Measurements from ENCODE around the gene TATDN2. TPM values are rescaled to one million over a fixed set of nuclear protein-coding genes. Genes with fewer than 3 reads are reported as not detected.

The TATDN2 gene
- total RNA-seq, 1 donor, result 19.2 TPM

GRCh38 chr3:10315101-10315500, 66.8 kb downstream of the TATDN2 start:
- no peak overlapping the region for H3K4me3 ChIP-seq (ENCODE audit: insufficient read depth, low read length)
- H2AFZ ChIP-seq (ENCODE audit: low read length), result no peak overlapping the region
- H3K4me1 ChIP-seq (ENCODE audit: insufficient read depth, low read length), result peaks cover 10% of the 10 kb centered on the region
- no peaks in the 10 kb centered on the region for H3K9me3 ChIP-seq (ENCODE audit: low read depth, low read length)
- H4K20me1 ChIP-seq (ENCODE audit: insufficient read depth, low read length), result peaks cover 83% of the 10 kb centered on the region
- TF ChIP-seq CTCF (IDR thresholded peaks at IDR 0.05; ENCODE audit: extremely low read depth, low read depth, low read length), result no peak
- no peak overlapping the region for H3K27ac ChIP-seq (ENCODE audit: low read depth, low read length)
- H3K4me2 ChIP-seq (ENCODE audit: insufficient read depth, low read length), result no peak overlapping the region
- DNase-seq (ENCODE audit: insufficient read length, low spot score, missing footprints), result no peak
- H3K27me3 ChIP-seq (ENCODE audit: insufficient read depth, low read length), result no peaks in the 10 kb centered on the region
- H3K36me3 ChIP-seq (ENCODE audit: insufficient read depth, low read length), result peaks cover 85% of the 10 kb centered on the region
- peaks cover 83% of the 10 kb centered on the region for H3K79me2 ChIP-seq (ENCODE audit: insufficient read depth, low read length)

DNA sequence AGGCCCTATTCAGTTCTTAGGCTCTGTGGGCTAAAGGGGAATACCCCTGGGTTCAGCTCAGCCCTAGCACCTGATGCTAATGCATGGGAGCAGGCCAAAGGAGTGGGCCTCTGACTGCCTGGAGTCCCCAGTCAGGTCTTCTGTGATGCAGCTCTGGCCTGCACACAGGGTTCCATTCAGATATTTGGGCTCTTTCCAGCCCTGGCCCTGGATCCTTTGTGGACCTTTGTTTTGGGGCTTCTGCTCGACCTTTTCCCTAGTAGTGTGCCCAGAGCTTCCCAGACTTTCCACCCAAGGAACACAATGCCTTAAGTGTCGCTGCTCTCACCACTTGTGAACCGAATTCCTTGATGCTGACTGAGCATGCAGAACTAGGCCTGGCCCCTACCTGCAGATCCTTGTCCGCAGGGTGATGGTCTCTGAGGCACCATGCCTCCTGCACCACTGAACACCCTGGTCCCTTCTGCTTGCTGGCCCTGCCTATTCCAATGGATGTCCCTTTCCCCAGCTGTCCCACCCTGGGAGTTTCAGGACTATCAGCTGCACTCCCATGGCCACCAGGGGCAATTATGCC, 67.6 kb downstream of the TATDN2 start:
- no peak overlapping the region for H3K4me3 ChIP-seq (ENCODE audit: insufficient read depth, low read length)
- H4K20me1 ChIP-seq (ENCODE audit: insufficient read depth, low read length), result peaks cover 78% of the 10 kb centered on the region
- H3K79me2 ChIP-seq (ENCODE audit: insufficient read depth, low read length), result peaks cover 91% of the 10 kb centered on the region
- DNase-seq (ENCODE audit: insufficient read length, low spot score, missing footprints), result no peak
- H2AFZ ChIP-seq (ENCODE audit: low read length), result no peak overlapping the region
- H3K27ac ChIP-seq (ENCODE audit: low read depth, low read length), result no peak overlapping the region
- H3K36me3 ChIP-seq (ENCODE audit: insufficient read depth, low read length), result peaks cover 79% of the 10 kb centered on the region
- H3K9me3 ChIP-seq (ENCODE audit: low read depth, low read length), result no peaks in the 10 kb centered on the region
- TF ChIP-seq CTCF (IDR thresholded peaks at IDR 0.05; ENCODE audit: extremely low read depth, low read depth, low read length), result no peak
- H3K27me3 ChIP-seq (ENCODE audit: insufficient read depth, low read length), result no peaks in the 10 kb centered on the region
- H3K4me1 ChIP-seq (ENCODE audit: insufficient read depth, low read length), result peaks cover 10% of the 10 kb centered on the region
- H3K4me2 ChIP-seq (ENCODE audit: insufficient read depth, low read length), result no peak overlapping the region

GRCh38 chr3:10317311-10317960, 69.2 kb downstream of the TATDN2 start:
- Histone ChIP-seq H2AFZ (ENCODE audit: low read length) (no peak overlapping the region), H3K79me2 (ENCODE audit: insufficient read depth, low read length) (peaks cover 77% of the 10 kb centered on the region), H3K4me2 (ENCODE audit: insufficient read depth, low read length) (no peak overlapping the region), H3K36me3 (ENCODE audit: insufficient read depth, low read length) (peaks cover 63% of the 10 kb centered on the region), H3K9me3 (ENCODE audit: low read depth, low read length) (no peaks in the 10 kb centered on the region), H3K27me3 (ENCODE audit: insufficient read depth, low read length) (no peaks in the 10 kb centered on the region), H3K4me1 (ENCODE audit: insufficient read depth, low read length) (peaks cover 10% of the 10 kb centered on the region), H3K27ac (ENCODE audit: low read depth, low read length) (no peak overlapping the region), H4K20me1 (ENCODE audit: insufficient read depth, low read length) (peaks cover 66% of the 10 kb centered on the region), H3K4me3 (ENCODE audit: insufficient read depth, low read length) (no peak overlapping the region)
- DNase-seq (ENCODE audit: insufficient read length, low spot score, missing footprints), result no peak
- no peak for TF ChIP-seq CTCF (IDR thresholded peaks at IDR 0.05; ENCODE audit: extremely low read depth, low read depth, low read length)

- H3K79me2 ChIP-seq (ENCODE audit: insufficient read depth, low read length), result peaks cover 74% of the 10 kb centered on the region
These were observed 69.7 kb downstream of the TATDN2 start for GRCh38 chr3:10317961-10318350.

More at GRCh38 chr3:10317961-10318350, 69.7 kb downstream of the TATDN2 start:
- DNase-seq (ENCODE audit: insufficient read length, low spot score, missing footprints), result no peak
- Histone ChIP-seq H3K4me3 (ENCODE audit: insufficient read depth, low read length) (no peak overlapping the region), H2AFZ (ENCODE audit: low read length) (no peak overlapping the region), H3K27ac (ENCODE audit: low read depth, low read length) (no peak overlapping the region), H4K20me1 (ENCODE audit: insufficient read depth, low read length) (peaks cover 62% of the 10 kb centered on the region), H3K36me3 (ENCODE audit: insufficient read depth, low read length) (peaks cover 58% of the 10 kb centered on the region), H3K4me2 (ENCODE audit: insufficient read depth, low read length) (no peak overlapping the region), H3K9me3 (ENCODE audit: low read depth, low read length) (no peaks in the 10 kb centered on the region), H3K4me1 (ENCODE audit: insufficient read depth, low read length) (peaks cover 10% of the 10 kb centered on the region), H3K27me3 (ENCODE audit: insufficient read depth, low read length) (no peaks in the 10 kb centered on the region)
- TF ChIP-seq CTCF (IDR thresholded peaks at IDR 0.05; ENCODE audit: extremely low read depth, low read depth, low read length), result no peak
